Esophagus muscularis mucosa (tissue), 3 donors: ENCODE data around the gene SLC35A4.

Experiments
- EP300 ChIP-seq: sonication (generic); formaldehyde crosslinking; IDR thresholded peaks from one replicate; pipeline ENCODE4 v1.6.1; 2017; ENCODE audit warnings: antibody characterized with exemption
- POLR2AphosphoS5 ChIP-seq, 2 donors: sonication (generic); formaldehyde crosslinking; IDR thresholded peaks; one replicate each; pipeline ENCODE4 v1.6.1; 2017; ENCODE audit warnings: antibody characterized with exemption in 2 of 2

DNA sequence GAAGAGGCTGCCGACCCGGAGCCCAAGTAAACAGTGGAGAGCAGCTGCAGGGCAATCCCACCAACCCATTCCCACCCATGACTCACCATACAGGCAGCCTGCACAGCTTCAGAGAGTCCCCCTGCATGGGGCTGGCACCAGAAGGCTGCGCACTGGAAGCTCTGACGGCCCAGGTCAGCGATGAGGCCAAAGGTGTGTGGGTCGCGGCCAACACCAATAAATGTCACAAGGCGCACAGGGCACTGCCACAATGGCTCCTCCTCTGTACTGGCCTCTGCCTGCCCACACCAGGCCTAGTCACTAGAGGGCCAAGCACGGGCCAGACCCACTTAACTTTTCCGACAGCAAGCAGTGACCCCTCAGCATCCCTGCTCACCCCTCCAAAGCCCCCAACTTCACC, 4.4 kb upstream of the SLC35A4 start:
- TF ChIP-seq EP300 (no peak), POLR2AphosphoS5 (IDR thresholded peaks at IDR 0.05) (no peak)
